GM19328 (cell line): ENCODE measurements around the gene CACNB1.
A peak's percentile ranks its signal among the peaks of the same experiment; 100 is the strongest.
"Not testable (repeated sequence)": the region's sequence is repeated elsewhere in the genome, so short reads cannot be mapped to it uniquely, and the experiment has no call there.

Source experiments
- ATAC-seq: cut with Tn5 transposase; IDR thresholded peaks from one replicate; pipeline ENCODE4 v1.9.1; 2021; ENCODE audit warnings: mild to moderate bottlenecking, moderate library complexity; ENCODE audit not compliant: unreplicated experiment

CACNB1 gene

GRCh38 chr17:39177256-39177655, 20.2 kb downstream of the CACNB1 start:
- no peak for ATAC-seq

- no peak for ATAC-seq
Measured at GRCh38 chr17:39175695-39176093, 21.8 kb downstream of the CACNB1 start.

- no peak for ATAC-seq
Measured at GRCh38 chr17:39174920-39175694, 22.4 kb downstream of the CACNB1 start.

- ATAC-seq: no peak
Measured at GRCh38 chr17:39173526-39174274, 23.8 kb downstream of the CACNB1 start.

GRCh38 chr17:39173080-39173479, 24.4 kb downstream of the CACNB1 start:
- ATAC-seq: no peak

GRCh38 chr17:39171933-39172332, 25.5 kb downstream of the CACNB1 start:
- no peak for ATAC-seq

GRCh38 chr17:39170558-39170957, 26.9 kb downstream of the CACNB1 start:
- ATAC-seq: no peak

GRCh38 chr17:39170109-39170508, 27.4 kb downstream of the CACNB1 start:
- ATAC-seq: no peak

GRCh38 chr17:39169518-39169917, 28.0 kb downstream of the CACNB1 start:
- ATAC-seq: no peak

GRCh38 chr17:39169101-39169500, 28.4 kb downstream of the CACNB1 start:
- ATAC-seq: no peak

GRCh38 chr17:39168503-39168902, 29.0 kb downstream of the CACNB1 start:
- ATAC-seq: not testable (repeated sequence)

GRCh38 chr17:39167476-39167875, 30.0 kb downstream of the CACNB1 start:
- ATAC-seq: no peak

- no peak for ATAC-seq
Measured at GRCh38 chr17:39166437-39167335, 30.8 kb downstream of the CACNB1 start.

GRCh38 chr17:39165841-39166349, 31.6 kb downstream of the CACNB1 start, which contains the start of gene ARL5C:
Gene ARL5C, minus strand, starts transcription at chr17:39166161. Its CDS starts 401 bp downstream, at chr17:39165760.
- ATAC-seq: no peak

GRCh38 chr17:39165178-39165840, 32.2 kb downstream of the CACNB1 start:
- no peak for ATAC-seq

- peak; percentile 70 for ATAC-seq
Measured at GRCh38 chr17:39164675-39165143, 32.8 kb downstream of the CACNB1 start.

- no peak for ATAC-seq
Measured at GRCh38 chr17:39161962-39162361, 35.5 kb downstream of the CACNB1 start.

- ATAC-seq: no peak
Measured at GRCh38 chr17:39158623-39159022, 38.8 kb downstream of the CACNB1 start.

GRCh38 chr17:39156491-39156890, 41.0 kb downstream of the CACNB1 start:
- no peak for ATAC-seq

- ATAC-seq: no peak
Measured at GRCh38 chr17:39155654-39156053, 41.8 kb downstream of the CACNB1 start.
